ENCODE measurements around the gene ARHGEF37. TPM values are rescaled to one million over a fixed set of nuclear protein-coding genes. Genes with fewer than 3 reads are reported as not detected.

ARHGEF37 gene
- total RNA-seq, 1 donor from 2014 or later: 4.5 TPM

DNA sequence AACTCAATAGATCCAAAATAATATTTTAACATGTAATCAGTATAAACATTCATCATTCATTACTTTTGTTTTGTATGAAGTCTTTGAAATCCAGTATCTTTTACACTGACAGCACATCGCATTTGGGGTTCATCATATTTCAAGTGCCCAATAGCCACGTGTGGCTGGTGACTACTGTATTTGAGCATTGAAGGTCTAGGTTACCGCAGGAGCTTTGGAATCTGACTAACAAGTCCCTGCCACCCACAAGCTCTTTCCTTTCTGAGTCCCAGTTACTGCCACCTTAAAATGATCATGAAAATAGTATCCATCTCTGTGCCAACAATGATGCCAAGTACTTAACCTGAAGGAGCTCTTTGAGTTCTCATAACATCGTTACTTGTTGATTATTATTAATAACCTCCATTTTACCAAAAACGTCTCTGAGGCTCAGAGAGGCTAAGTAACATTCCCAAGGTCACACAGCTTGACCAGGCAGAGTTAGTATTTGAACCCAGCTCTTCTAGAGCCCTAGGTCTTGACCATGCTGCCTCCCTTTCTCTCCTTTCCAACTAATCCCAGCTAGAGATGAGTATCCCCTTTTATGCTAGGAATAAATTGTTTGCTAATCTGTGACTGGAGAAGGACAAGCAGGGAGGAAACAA, 24.2 kb downstream of the ARHGEF37 start:
- peaks cover 8% of the 10 kb centered on the region for H3K36me3 Mint-ChIP-seq (ENCODE audit: low read depth, unreplicated experiment)
- no peak overlapping the region for H3K27ac Mint-ChIP-seq (ENCODE audit: unreplicated experiment)
- H3K9me3 Mint-ChIP-seq (ENCODE audit: unreplicated experiment): no peaks in the 10 kb centered on the region
- H3K4me3 Mint-ChIP-seq (ENCODE audit: unreplicated experiment): no peak overlapping the region
- no peak for TF ChIP-seq CTCF (IDR thresholded peaks at IDR 0.05; ENCODE audit: unreplicated experiment)
- H3K4me1 Mint-ChIP-seq (ENCODE audit: unreplicated experiment): no peaks in the 10 kb centered on the region
- H3K27me3 Mint-ChIP-seq (ENCODE audit: unreplicated experiment): peaks cover 9% of the 10 kb centered on the region
- no peak for DNase-seq (ENCODE audit: low spot score)

- no peak overlapping the region for H3K4me3 Mint-ChIP-seq (ENCODE audit: unreplicated experiment)
- H3K27me3 Mint-ChIP-seq (ENCODE audit: unreplicated experiment): peaks cover 9% of the 10 kb centered on the region
- H3K9me3 Mint-ChIP-seq (ENCODE audit: unreplicated experiment): no peaks in the 10 kb centered on the region
- DNase-seq (ENCODE audit: low spot score): no peak
- H3K4me1 Mint-ChIP-seq (ENCODE audit: unreplicated experiment): no peaks in the 10 kb centered on the region
- TF ChIP-seq CTCF (IDR thresholded peaks at IDR 0.05; ENCODE audit: unreplicated experiment): no peak
- peaks cover 8% of the 10 kb centered on the region for H3K36me3 Mint-ChIP-seq (ENCODE audit: low read depth, unreplicated experiment)
- H3K27ac Mint-ChIP-seq (ENCODE audit: unreplicated experiment): no peak overlapping the region
These were observed 24.9 kb downstream of the ARHGEF37 start for GRCh38 chr5:149605998-149606724.

- no peaks in the 10 kb centered on the region for H3K9me3 Mint-ChIP-seq (ENCODE audit: unreplicated experiment)
- no peaks in the 10 kb centered on the region for H3K4me1 Mint-ChIP-seq (ENCODE audit: unreplicated experiment)
- peaks cover 5% of the 10 kb centered on the region for H3K27me3 Mint-ChIP-seq (ENCODE audit: unreplicated experiment)
- DNase-seq (ENCODE audit: low spot score): no peak
- no peak overlapping the region for H3K4me3 Mint-ChIP-seq (ENCODE audit: unreplicated experiment)
- no peak for TF ChIP-seq CTCF (IDR thresholded peaks at IDR 0.05; ENCODE audit: unreplicated experiment)
- H3K36me3 Mint-ChIP-seq (ENCODE audit: low read depth, unreplicated experiment): peaks cover 5% of the 10 kb centered on the region
- H3K27ac Mint-ChIP-seq (ENCODE audit: unreplicated experiment): no peak overlapping the region
These were observed 27.7 kb downstream of the ARHGEF37 start for GRCh38 chr5:149608936-149609545.

DNA sequence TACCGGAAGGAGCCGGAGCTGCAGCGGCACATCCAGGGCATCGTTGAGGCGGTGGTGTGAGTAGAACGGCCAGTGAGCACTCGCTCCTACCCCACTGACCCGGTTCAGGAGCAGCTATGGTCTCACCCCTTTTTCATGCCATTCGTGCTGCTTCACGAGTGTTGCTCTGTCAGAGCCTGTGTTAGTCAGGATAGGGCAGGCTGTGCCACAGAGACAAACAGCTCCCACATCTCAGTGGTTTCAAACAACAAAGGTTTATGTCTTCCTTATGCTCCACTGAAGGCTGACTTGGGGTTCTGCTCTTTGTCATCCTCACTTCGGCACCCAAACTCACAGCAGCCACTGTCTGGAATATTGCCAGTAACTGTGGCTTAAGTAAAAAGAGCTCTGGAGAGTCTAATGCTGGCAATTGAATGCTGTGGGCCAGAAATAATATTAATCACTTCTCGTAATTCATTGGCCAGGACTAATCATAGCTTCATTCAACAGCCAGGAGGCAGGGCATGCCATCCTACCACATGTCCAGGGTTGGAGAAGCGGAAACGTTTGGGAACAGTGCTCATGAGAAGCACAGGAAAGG, 28.4 kb downstream of the ARHGEF37 start:
- Mint-ChIP-seq H3K9me3 (ENCODE audit: unreplicated experiment) (no peaks in the 10 kb centered on the region), H3K27me3 (ENCODE audit: unreplicated experiment) (peaks cover 5% of the 10 kb centered on the region), H3K4me3 (ENCODE audit: unreplicated experiment) (no peak overlapping the region), H3K36me3 (ENCODE audit: low read depth, unreplicated experiment) (peaks cover 5% of the 10 kb centered on the region), H3K27ac (ENCODE audit: unreplicated experiment) (no peak overlapping the region), H3K4me1 (ENCODE audit: unreplicated experiment) (no peaks in the 10 kb centered on the region)
- no peak for TF ChIP-seq CTCF (IDR thresholded peaks at IDR 0.05; ENCODE audit: unreplicated experiment)
- no peak for DNase-seq (ENCODE audit: low spot score)

Data from endothelial cell (in vitro differentiated cells).